ENCODE results near the gene REEP3.

- TF ChIP-seq, protein P1, sequence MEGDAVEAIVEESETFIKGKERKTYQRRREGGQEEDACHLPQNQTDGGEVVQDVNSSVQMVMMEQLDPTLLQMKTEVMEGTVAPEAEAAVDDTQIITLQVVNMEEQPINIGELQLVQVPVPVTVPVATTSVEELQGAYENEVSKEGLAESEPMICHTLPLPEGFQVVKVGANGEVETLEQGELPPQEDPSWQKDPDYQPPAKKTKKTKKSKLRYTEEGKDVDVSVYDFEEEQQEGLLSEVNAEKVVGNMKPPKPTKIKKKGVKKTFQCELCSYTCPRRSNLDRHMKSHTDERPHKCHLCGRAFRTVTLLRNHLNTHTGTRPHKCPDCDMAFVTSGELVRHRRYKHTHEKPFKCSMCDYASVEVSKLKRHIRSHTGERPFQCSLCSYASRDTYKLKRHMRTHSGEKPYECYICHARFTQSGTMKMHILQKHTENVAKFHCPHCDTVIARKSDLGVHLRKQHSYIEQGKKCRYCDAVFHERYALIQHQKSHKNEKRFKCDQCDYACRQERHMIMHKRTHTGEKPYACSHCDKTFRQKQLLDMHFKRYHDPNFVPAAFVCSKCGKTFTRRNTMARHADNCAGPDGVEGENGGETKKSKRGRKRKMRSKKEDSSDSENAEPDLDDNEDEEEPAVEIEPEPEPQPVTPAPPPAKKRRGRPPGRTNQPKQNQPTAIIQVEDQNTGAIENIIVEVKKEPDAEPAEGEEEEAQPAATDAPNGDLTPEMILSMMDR (IDR thresholded peaks at IDR 0.05) = no peak
- TF ChIP-seq POLR2A (IDR thresholded peaks at IDR 0.05) = no peak
Observed at GRCh38 chr10:63646491-63646890, 125.3 kb downstream of the REEP3 start.
